Mesenchymal stem cell (in vitro differentiated cells and primary cell): ENCODE results near the gene CDR2L. TPM values are rescaled to one million over a fixed set of nuclear protein-coding genes. Genes with fewer than 3 reads are reported as not detected.

Source experiments
- DNase-seq: peaks from one replicate; pipeline ENCODE4 v3.0.0-alpha.2; 2013
- H2AFZ ChIP-seq: one replicate; pipeline ENCODE4 v1.6.1; 2013; ENCODE audit warnings: low read depth, mild to moderate bottlenecking, control low read depth, inconsistent platforms, low read length, moderate library complexity
- H2AK5ac ChIP-seq: 2 replicates; pipeline ENCODE4 v1.6.1; 2013; ENCODE audit warnings: low read length, moderate library complexity, mild to moderate bottlenecking, inconsistent platforms; ENCODE audit not compliant: severe bottlenecking
- H2BK120ac ChIP-seq: one replicate; pipeline ENCODE4 v1.6.1; 2013; ENCODE audit warnings: low read depth, mild to moderate bottlenecking, inconsistent platforms, low read length, moderate library complexity
- H2BK12ac ChIP-seq, 2 experiments: one replicate each; pipeline ENCODE4 v1.6.1; 2013; ENCODE audit warnings: inconsistent platforms in 2 of 2, low read length in 2 of 2, mild to moderate bottlenecking in 2 of 2, moderate library complexity in 2 of 2, control low read depth in 1 of 2
- H2BK15ac ChIP-seq: one replicate; pipeline ENCODE4 v1.6.1; 2013; ENCODE audit warnings: mild to moderate bottlenecking, low read depth, inconsistent platforms; ENCODE audit not compliant: poor library complexity, severe bottlenecking
- H2BK5ac ChIP-seq: 2 replicates; pipeline ENCODE4 v1.6.1; 2013; ENCODE audit warnings: low read depth, mild to moderate bottlenecking, low read length, control low read depth, inconsistent platforms; ENCODE audit not compliant: poor library complexity, severe bottlenecking
- H3K14ac ChIP-seq, 2 experiments: one replicate each; pipeline ENCODE4 v1.6.1; 2013; ENCODE audit warnings: inconsistent platforms in 2 of 2, low read length in 2 of 2, control low read depth in 1 of 2, mild to moderate bottlenecking in 1 of 2, moderate library complexity in 1 of 2
- H3K18ac ChIP-seq, 2 experiments: one replicate each; pipeline ENCODE4 v1.6.1; 2013; ENCODE audit warnings: inconsistent platforms in 2 of 2, low read length in 2 of 2, control low read depth in 1 of 2, low read depth in 1 of 2, mild to moderate bottlenecking in 1 of 2
- H3K23ac ChIP-seq, 2 experiments: one replicate each; pipeline ENCODE4 v1.6.1; 2013; ENCODE audit warnings: inconsistent platforms in 2 of 2, low read length in 2 of 2, mild to moderate bottlenecking in 2 of 2, moderate library complexity in 2 of 2, control low read depth in 1 of 2
- H3K27ac ChIP-seq: 2 replicates; pipeline ENCODE4 v1.5.1; 2013; ENCODE audit warnings: mild to moderate bottlenecking, moderate library complexity, low read length, control low read depth, inconsistent platforms; ENCODE audit not compliant: poor library complexity, severe bottlenecking
- H3K27me3 ChIP-seq, 2 experiments: 2 replicates each; pipeline versions ENCODE4 v1.6.1 to v1.7.0; 2013; ENCODE audit warnings: low read length in 2 of 2, mild to moderate bottlenecking in 2 of 2, moderate library complexity in 2 of 2, control low read depth in 1 of 2, inconsistent platforms in 1 of 2; ENCODE audit not compliant: control insufficient read depth in 1 of 2, insufficient read depth in 1 of 2
- H3K36me3 ChIP-seq, 2 experiments: 2 replicates each; pipeline versions ENCODE4 v1.6.1 to v1.7.0; 2013; ENCODE audit warnings: low read length in 2 of 2, control low read depth in 1 of 2, inconsistent platforms in 1 of 2, low read depth in 1 of 2, mild to moderate bottlenecking in 1 of 2; ENCODE audit not compliant: insufficient read depth in 2 of 2, control insufficient read depth in 1 of 2
- H3K4ac ChIP-seq, 2 experiments: one replicate each; pipeline ENCODE4 v1.6.1; 2013; ENCODE audit warnings: inconsistent platforms in 2 of 2, low read length in 2 of 2, mild to moderate bottlenecking in 2 of 2, moderate library complexity in 2 of 2, control low read depth in 1 of 2, low read depth in 1 of 2
- H3K4me1 ChIP-seq: 2 replicates; pipeline ENCODE4 v1.6.1; 2013; ENCODE audit warnings: low read depth, low read length, control low read depth; ENCODE audit not compliant: control insufficient read depth, insufficient read depth
- H3K4me2 ChIP-seq: 2 replicates; pipeline ENCODE4 v1.6.1; 2013; ENCODE audit warnings: low read length, mild to moderate bottlenecking, inconsistent platforms; ENCODE audit not compliant: poor library complexity, severe bottlenecking
- H3K4me3 ChIP-seq, 2 experiments: 2 replicates each; pipeline versions ENCODE4 v1.5.1 to v1.7.0; 2013; ENCODE audit warnings: low read length in 2 of 2, mild to moderate bottlenecking in 2 of 2, control low read depth in 1 of 2, low read depth in 1 of 2; ENCODE audit not compliant: insufficient read depth in 1 of 2
- H3K79me1 ChIP-seq: replicated peaks from 2 replicates; pipeline ENCODE4 v1.6.1; 2013; ENCODE audit warnings: mild to moderate bottlenecking, control low read depth, low read length, inconsistent platforms; ENCODE audit not compliant: poor library complexity, severe bottlenecking
- H3K9ac ChIP-seq: 2 replicates; pipeline ENCODE4 v1.7.0; 2013; ENCODE audit warnings: mild to moderate bottlenecking, low read length, moderate library complexity
- H3K9me3 ChIP-seq: 2 replicates; pipeline ENCODE4 v1.7.0; 2013; ENCODE audit warnings: mild to moderate bottlenecking, low read length; ENCODE audit not compliant: control insufficient read depth
- H4K8ac ChIP-seq: one replicate; pipeline ENCODE4 v1.6.1; 2013; ENCODE audit warnings: inconsistent platforms, mild to moderate bottlenecking, low read length, moderate library complexity
- H4K91ac ChIP-seq: one replicate; pipeline ENCODE4 v1.6.1; 2013; ENCODE audit warnings: mild to moderate bottlenecking, low read length, inconsistent platforms
- WGBS: methylation state at CpG from one replicate; pipeline ENCODE4 v1.1.7; 2013; ENCODE audit warnings: mixed read lengths; 5-methylcytosine and 5-hydroxymethylcytosine counted together
- small RNA-seq: library from polyadenylated mRNA; stranded (forward); fragments of <200 nt; extraction: miRNeasy Mini kit (QIAGEN cat#:217004); gene quantifications from one replicate; pipeline ENCODE3, GENCODE V24; 2013; ENCODE audit warnings: low read depth

Gene CDR2L

DNA sequence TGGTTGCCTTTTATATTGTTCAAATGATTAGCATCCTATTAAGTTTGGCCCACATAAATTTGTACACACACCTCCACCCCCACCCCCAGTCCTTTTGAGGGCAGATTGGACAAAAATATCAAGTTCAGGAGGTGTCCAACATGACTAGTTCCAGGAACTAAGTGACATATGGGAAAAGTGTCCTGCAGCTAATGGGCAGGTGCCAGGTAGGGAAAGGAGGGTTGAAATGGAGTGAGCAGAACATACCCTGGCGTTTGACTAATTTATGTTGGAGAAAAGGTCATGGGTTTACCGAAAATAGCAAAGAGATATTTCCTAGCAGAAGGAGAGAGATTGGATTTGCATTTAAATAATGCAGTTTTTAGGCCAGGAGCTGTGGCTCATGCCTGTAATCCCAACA is 64.5 kb downstream of the CDR2L start:
- no peak for DNase-seq
- Histone ChIP-seq H2BK12ac (no peak overlapping the region), H3K9ac (no peak overlapping the region), H3K4ac (no peak overlapping the region), H3K4me3 (no peak overlapping the region), H2AK5ac (no peak overlapping the region), H2BK15ac (no peak overlapping the region), H3K4me2 (no peak overlapping the region), H4K8ac (no peak overlapping the region), H3K27me3 (no peaks in the 10 kb centered on the region), H3K4me1 (peaks cover 3% of the 10 kb centered on the region), H3K27ac (no peak overlapping the region), H2BK5ac (no peak overlapping the region), H2AFZ (no peak overlapping the region), H3K9me3 (no peaks in the 10 kb centered on the region), H4K91ac (no peak overlapping the region), H2BK120ac (no peak overlapping the region), H3K36me3 (peaks cover 30 to 63% of the 10 kb centered on the region in 2 experiments), H3K18ac (no peak overlapping the region), H3K14ac (no peak overlapping the region), H3K79me1 (peaks cover 20% of the 10 kb centered on the region), H3K23ac (no peak overlapping the region)
- WGBS = 93% methylated on average over 2 of the region's 2 CpGs

Small RNAs within 50 kb of the gene (small RNA-seq; reads per million reads assigned to genes)
- gene RN7SL573P (not detected), gene RNU6-362P (not detected)
